ENCODE results near the gene PTPRJ. TPM values are rescaled to one million over a fixed set of nuclear protein-coding genes. Genes with fewer than 3 reads are reported as not detected.

The PTPRJ gene
- total and polyA plus RNA-seq, 2 donors (not counting 1 experiment from before 2014, with no cell fraction given) = 11.2 to 20.0 TPM

DNA sequence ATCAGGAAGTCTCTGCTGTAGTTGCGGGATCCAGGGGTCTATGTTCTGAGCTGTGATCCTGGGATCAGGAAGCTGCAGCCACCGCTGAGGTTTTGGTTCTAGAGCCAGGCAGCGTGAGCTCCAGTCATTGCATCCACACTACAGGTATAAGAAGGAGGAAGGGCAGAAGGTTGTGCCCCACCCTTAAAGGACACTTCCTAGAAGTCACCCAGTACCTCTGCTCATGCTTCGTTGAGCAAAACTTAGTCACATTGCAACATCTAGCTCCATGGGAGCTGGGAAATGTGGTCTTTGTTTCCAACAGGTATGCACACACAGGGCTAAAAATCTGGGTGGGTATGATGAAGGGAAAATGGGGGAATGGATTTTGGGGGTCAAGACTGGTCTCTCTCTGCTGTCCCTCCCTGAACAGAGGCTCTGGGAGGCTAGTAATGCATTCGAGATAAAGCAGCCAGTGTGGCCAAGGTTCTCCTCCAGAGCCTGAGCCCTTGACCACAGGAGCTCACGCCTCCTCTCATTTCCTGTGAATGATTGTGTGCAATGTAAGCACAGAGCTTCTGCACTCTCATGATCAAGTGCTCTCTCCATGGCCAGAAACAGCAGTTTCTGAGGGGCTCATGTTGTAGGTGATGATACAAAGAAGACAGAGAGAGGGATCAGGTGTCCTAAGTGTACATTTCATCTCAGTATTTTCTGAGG is 149.5 kb downstream of the PTPRJ start:
- POLR2A ChIA-PET = no interaction called here
- H3K27me3 Mint-ChIP-seq = no peaks in the 10 kb centered on the region
- Histone ChIP-seq H3K4me2 (replicated peaks; ENCODE audit: low read depth, low read length, poor library complexity, severe bottlenecking) (no peak overlapping the region), H3K9ac (ENCODE audit: low read length) (no peak overlapping the region), H3K4me3 (ENCODE audit: control extremely low read depth in 1 of 5, extremely low read depth in 1 of 5, insufficient read depth in 1 of 5, low read depth in 2 of 5, low read length in 4 of 5) (no peak overlapping the region), H3K27me3 (replicated peaks in 1 of 4; ENCODE audit: control extremely low read depth in 1 of 4, control insufficient read depth in 3 of 4, insufficient read depth in 4 of 4, low read length in 3 of 4) (no peaks in the 10 kb centered on the region), H4K20me1 (ENCODE audit: control insufficient read depth, insufficient read depth, low read length, poor library complexity, severe bottlenecking) (no peaks in the 10 kb centered on the region), H3K4me1 (ENCODE audit: control insufficient read depth in 2 of 2, insufficient read depth in 2 of 2, low read length in 2 of 2) (peaks cover 8 to 14% of the 10 kb centered on the region in 2 donors), H3K36me3 (replicated peaks in 1 of 2; ENCODE audit: control extremely low read depth in 1 of 2, control insufficient read depth in 1 of 2, extremely low read depth in 1 of 2, insufficient read depth in 2 of 2, low read length in 1 of 2) (peaks cover 16 to 74% of the 10 kb centered on the region in 2 experiments), H3K27ac (ENCODE audit: low read length in 2 of 2) (no peak overlapping the region), H3K79me2 (ENCODE audit: control insufficient read depth, insufficient read depth, low read length) (no peaks in the 10 kb centered on the region), H2AFZ (ENCODE audit: insufficient read depth, low read depth, low read length, poor library complexity, severe bottlenecking) (no peak overlapping the region), H3K9me3 (ENCODE audit: control extremely low read depth in 1 of 3, control insufficient read depth in 2 of 3, insufficient read depth in 1 of 3, low read length in 2 of 3) (no peaks in the 10 kb centered on the region)
- H3K9me3 Mint-ChIP-seq (ENCODE audit: insufficient read depth) = no peaks in the 10 kb centered on the region
- CTCF ChIA-PET = no interaction called here
- no peak overlapping the region for H3K27ac Mint-ChIP-seq
- DNase-seq (no peak), ATAC-seq (ENCODE audit: low read depth) (no peak)
- no peak overlapping the region for H3K4me3 Mint-ChIP-seq
- intact Hi-C loops (cut with micrococcal nuclease) = no loop called here
- peaks cover 15% of the 10 kb centered on the region for H3K4me1 Mint-ChIP-seq
- 100% methylated on average over 1 of the region's 6 CpGs for WGBS (ENCODE audit: insufficient coverage)
- TF ChIP-seq, protein P1, sequence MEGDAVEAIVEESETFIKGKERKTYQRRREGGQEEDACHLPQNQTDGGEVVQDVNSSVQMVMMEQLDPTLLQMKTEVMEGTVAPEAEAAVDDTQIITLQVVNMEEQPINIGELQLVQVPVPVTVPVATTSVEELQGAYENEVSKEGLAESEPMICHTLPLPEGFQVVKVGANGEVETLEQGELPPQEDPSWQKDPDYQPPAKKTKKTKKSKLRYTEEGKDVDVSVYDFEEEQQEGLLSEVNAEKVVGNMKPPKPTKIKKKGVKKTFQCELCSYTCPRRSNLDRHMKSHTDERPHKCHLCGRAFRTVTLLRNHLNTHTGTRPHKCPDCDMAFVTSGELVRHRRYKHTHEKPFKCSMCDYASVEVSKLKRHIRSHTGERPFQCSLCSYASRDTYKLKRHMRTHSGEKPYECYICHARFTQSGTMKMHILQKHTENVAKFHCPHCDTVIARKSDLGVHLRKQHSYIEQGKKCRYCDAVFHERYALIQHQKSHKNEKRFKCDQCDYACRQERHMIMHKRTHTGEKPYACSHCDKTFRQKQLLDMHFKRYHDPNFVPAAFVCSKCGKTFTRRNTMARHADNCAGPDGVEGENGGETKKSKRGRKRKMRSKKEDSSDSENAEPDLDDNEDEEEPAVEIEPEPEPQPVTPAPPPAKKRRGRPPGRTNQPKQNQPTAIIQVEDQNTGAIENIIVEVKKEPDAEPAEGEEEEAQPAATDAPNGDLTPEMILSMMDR (IDR thresholded peaks at IDR 0.05) = no peak
- no peak for TF ChIP-seq EZH2 (IDR thresholded peaks at IDR 0.05; ENCODE audit: borderline replicate concordance, insufficient read depth, low read depth, low read length, poor library complexity, severe bottlenecking)

DNA sequence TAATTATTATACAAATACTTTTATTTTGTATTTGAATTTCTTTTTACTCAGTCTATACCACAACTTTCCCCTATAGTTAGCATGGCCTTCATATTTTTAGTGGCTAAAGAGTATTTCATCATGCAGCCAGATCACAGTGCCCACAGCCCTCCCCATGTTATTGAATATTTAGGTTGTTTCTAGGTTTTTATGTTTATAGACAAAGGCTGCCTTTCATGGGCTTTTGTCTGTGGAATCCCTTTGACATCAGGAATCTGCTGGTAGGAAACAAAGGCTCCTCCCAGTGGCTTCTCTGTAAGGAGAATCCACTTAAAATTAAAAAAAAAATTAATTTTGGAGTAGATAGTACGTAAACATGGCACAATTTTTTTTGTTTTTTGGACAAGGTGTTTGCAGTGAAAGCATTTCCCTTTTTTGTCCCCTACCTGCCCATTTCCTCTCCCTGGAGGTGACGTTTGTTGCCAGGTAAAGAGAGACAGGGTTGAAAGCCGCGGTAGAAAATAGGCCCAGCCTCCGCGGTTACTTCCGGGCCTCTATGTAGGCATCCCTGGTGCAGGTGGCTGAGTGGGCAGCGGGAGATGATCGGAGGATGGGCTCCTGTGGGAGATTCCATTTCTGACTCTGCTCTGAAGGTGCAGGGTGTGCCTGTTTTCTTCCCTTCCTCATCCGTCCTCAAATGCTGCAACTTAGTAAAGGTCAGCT is 154.0 kb downstream of the PTPRJ start:
- Mint-ChIP-seq H3K27me3 (no peaks in the 10 kb centered on the region), H3K27ac (no peak overlapping the region), H3K4me3 (no peak overlapping the region), H3K4me1 (no peaks in the 10 kb centered on the region), H3K9me3 (ENCODE audit: insufficient read depth) (no peaks in the 10 kb centered on the region)
- no peaks in the 10 kb centered on the region for H3K9me3 ChIP-seq (ENCODE audit: control extremely low read depth in 1 of 3, control insufficient read depth in 2 of 3, insufficient read depth in 1 of 3, low read length in 2 of 3)
- DNase-seq (no peak), ATAC-seq (ENCODE audit: low read depth) (no peak)
- H3K9ac ChIP-seq (ENCODE audit: low read length) = no peak overlapping the region
- H3K79me2 ChIP-seq (ENCODE audit: control insufficient read depth, insufficient read depth, low read length) = no peaks in the 10 kb centered on the region
- TF ChIP-seq, protein P1 (IDR thresholded peaks at IDR 0.05) = no peak
- no peak for TF ChIP-seq EZH2 (IDR thresholded peaks at IDR 0.05; ENCODE audit: borderline replicate concordance, insufficient read depth, low read depth, low read length, poor library complexity, severe bottlenecking)
- H3K4me2 ChIP-seq (replicated peaks; ENCODE audit: low read depth, low read length, poor library complexity, severe bottlenecking) = no peak overlapping the region
- ChIA-PET POLR2A (no interaction called here), CTCF (no interaction called here)
- no peak overlapping the region for H3K4me3 ChIP-seq (ENCODE audit: control extremely low read depth in 1 of 5, extremely low read depth in 1 of 5, insufficient read depth in 1 of 5, low read depth in 2 of 5, low read length in 4 of 5)
- H3K27me3 ChIP-seq (replicated peaks in 1 of 4; ENCODE audit: control extremely low read depth in 1 of 4, control insufficient read depth in 3 of 4, insufficient read depth in 4 of 4, low read length in 3 of 4) = no peaks in the 10 kb centered on the region
- peaks cover 0 to 2% of the 10 kb centered on the region in 2 donors for H3K4me1 ChIP-seq (ENCODE audit: control insufficient read depth in 2 of 2, insufficient read depth in 2 of 2, low read length in 2 of 2)
- no peak overlapping the region for H3K27ac ChIP-seq (ENCODE audit: low read length in 2 of 2)
- no peaks in the 10 kb centered on the region for H4K20me1 ChIP-seq (ENCODE audit: control insufficient read depth, insufficient read depth, low read length, poor library complexity, severe bottlenecking)
- H2AFZ ChIP-seq (ENCODE audit: insufficient read depth, low read depth, low read length, poor library complexity, severe bottlenecking) = no peak overlapping the region
- peaks cover 20 to 57% of the 10 kb centered on the region in 2 experiments for H3K36me3 ChIP-seq (replicated peaks in 1 of 2; ENCODE audit: control extremely low read depth in 1 of 2, control insufficient read depth in 1 of 2, extremely low read depth in 1 of 2, insufficient read depth in 2 of 2, low read length in 1 of 2)
- WGBS (ENCODE audit: insufficient coverage) = no CpG with 5 or more reads among the region's 10 CpGs
- intact Hi-C loops (cut with micrococcal nuclease) = no loop called here
